ES-I3 (cell line): ENCODE measurements around the gene NPSR1.
"Not testable (repeated sequence)": the region's sequence is repeated elsewhere in the genome, so short reads cannot be mapped to it uniquely, and the experiment has no call there.

Experiments
- H3K36me3 ChIP-seq: 2 replicates; pipeline ENCODE4 v1.6.1; 2013; ENCODE audit warnings: mild to moderate bottlenecking, low read length, control low read depth, moderate library complexity; ENCODE audit not compliant: insufficient read depth
- H3K4me1 ChIP-seq: 2 replicates; pipeline ENCODE4 v1.6.1; 2013; ENCODE audit warnings: mild to moderate bottlenecking, control low read depth, low read length; ENCODE audit not compliant: insufficient read depth
- H3K9ac ChIP-seq: 2 replicates; pipeline ENCODE4 v1.6.1; 2013; ENCODE audit warnings: low read depth, mild to moderate bottlenecking, low read length, moderate library complexity
- H3K9me3 ChIP-seq: 2 replicates; pipeline ENCODE4 v1.6.1; 2013; ENCODE audit warnings: mild to moderate bottlenecking, low read length, moderate library complexity; ENCODE audit not compliant: control insufficient read depth, insufficient read depth

The NPSR1 gene

DNA sequence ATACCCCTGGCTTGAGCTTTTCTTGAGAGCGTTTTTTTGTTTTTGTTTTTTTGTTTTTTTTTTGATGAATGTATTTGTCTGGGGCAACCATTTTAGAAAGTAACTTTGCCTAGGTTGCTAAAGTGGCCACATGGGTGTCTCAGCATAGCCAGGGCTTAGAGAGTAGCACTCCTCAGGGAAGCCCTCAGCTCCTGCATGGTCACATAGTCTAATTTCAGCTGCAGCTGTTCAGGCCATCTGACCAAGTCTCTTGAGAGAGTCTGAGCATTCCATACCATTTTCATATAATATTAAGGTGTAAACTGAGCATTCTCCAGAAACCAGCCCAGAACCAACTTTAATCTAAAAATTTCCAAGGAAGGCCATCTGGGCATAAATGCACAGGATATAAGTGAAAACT, 186.4 kb downstream of the NPSR1 start:
- Histone ChIP-seq H3K4me1 (peaks cover 8% of the 10 kb centered on the region), H3K9me3 (0 out of 2 replicates have a peak, but pooled peaks cover 4% of the 10 kb centered on the region), H3K9ac (no peak overlapping the region), H3K36me3 (no peaks in the 10 kb centered on the region)

DNA sequence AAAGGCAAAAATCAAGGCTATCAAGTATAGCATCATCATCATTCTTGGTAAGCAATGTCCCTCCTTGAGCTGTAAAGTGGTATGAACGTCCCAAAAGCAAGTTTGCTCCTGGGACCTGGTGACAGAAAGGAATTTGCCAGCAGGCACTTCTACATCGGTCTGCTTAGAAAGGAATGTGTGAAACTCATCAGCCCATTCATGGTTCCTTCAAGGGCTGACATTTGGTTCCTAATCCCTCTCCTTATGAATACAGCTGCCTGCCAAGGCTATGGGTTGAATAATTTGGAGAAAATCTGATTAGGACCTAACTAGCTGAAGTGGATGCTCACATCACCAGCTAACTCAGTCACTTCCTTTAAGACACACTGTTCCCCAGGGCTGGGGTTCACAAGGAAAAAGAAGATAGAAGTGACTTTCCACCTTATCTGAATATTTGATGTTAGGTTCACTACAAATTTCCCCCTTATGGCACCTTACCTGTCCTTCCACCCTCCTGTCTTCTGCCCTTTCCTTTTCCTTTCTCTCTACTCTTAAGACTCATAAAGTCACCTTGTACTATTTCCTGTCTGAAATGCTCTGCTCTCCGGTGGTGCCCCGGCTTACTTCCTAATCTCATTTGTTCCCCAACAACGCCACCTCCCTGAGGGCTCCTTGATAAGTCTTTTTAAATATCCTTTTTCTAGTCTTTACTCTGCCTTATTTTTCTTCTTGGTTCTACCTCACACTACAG, 187.1 kb downstream of the NPSR1 start:
- peaks cover 8% of the 10 kb centered on the region for H3K4me1 ChIP-seq
- 0 out of 2 replicates have a peak, but pooled peaks cover 4% of the 10 kb centered on the region for H3K9me3 ChIP-seq
- H3K9ac ChIP-seq: no peak overlapping the region
- no peaks in the 10 kb centered on the region for H3K36me3 ChIP-seq

DNA sequence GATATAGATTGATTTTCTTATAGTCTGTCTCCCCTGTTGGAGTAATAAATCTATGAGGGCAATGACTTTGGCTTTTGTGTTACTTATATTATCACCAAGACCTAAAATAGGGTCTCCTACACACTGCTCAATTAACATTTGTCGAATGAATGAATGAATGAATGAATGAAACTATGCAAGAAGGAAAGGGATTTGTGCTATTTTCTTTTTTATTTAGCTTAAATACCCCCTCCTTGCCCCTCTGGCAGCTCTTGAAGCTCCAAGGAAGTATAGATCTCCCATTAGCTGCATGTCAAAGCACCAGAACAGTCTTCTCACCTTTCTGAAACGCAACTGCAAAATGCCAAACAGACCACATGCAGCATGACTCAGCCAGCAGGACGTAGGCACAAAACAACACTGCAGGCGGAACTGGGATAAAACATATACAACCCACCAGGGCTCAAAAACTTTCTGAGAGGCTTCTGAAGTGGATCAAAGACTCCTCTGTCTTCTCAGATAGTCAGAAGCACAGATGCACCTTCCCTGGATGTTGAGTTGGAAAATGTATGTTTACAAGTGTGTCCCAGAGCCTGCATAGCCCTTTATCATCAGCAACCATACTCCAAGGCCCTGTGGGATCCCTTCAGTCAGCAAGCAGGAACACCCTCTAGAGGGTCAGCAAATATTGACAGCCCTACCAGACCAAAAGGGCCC, 187.8 kb downstream of the NPSR1 start:
- Histone ChIP-seq H3K9me3 (0 out of 2 replicates have a peak, but pooled peaks cover 4% of the 10 kb centered on the region), H3K36me3 (no peaks in the 10 kb centered on the region), H3K4me1 (peaks cover 8% of the 10 kb centered on the region), H3K9ac (no peak overlapping the region)

DNA sequence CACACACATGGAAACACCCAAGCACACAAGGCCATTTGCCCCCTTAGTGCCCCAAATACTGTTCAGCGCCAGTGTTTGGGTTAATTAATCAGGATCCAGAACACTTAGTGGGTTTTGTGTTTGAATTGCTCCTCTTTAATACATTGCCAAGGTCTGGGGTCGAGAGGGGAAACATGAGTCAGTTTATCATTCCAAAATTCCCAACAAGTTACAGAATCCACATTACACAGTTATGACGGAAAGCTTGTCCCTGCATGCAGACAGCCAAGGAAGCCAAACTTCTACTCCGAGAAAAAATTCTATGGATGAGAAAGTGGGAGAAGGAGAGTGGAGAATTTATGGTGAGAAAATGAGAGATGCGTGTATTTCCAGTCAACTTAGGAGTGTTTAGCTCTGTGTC, 189.0 kb downstream of the NPSR1 start:
- Histone ChIP-seq H3K36me3 (no peaks in the 10 kb centered on the region), H3K9me3 (0 out of 2 replicates have a peak, but pooled peaks cover 4% of the 10 kb centered on the region), H3K4me1 (peaks cover 8% of the 10 kb centered on the region), H3K9ac (no peak overlapping the region)

DNA sequence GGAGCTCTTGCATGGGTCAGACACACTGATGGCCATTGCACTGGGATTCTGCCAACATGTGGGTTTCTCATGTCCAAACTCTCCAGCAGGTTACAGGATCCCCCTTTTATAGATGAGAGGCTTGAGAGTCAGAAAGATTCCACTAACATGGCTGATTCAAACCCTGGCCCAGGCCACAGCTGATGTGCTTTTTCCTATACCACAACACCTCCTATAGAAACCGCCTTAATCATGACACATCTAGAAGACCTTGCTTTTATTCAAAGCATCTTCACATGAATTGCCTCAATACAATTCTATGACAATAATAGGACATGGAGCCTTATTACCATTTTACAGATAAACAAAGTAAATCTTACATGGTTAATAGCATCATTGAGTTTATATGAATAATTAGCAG, 190.7 kb downstream of the NPSR1 start:
- Histone ChIP-seq H3K36me3 (no peaks in the 10 kb centered on the region), H3K9me3 (no peaks in the 10 kb centered on the region)

DNA sequence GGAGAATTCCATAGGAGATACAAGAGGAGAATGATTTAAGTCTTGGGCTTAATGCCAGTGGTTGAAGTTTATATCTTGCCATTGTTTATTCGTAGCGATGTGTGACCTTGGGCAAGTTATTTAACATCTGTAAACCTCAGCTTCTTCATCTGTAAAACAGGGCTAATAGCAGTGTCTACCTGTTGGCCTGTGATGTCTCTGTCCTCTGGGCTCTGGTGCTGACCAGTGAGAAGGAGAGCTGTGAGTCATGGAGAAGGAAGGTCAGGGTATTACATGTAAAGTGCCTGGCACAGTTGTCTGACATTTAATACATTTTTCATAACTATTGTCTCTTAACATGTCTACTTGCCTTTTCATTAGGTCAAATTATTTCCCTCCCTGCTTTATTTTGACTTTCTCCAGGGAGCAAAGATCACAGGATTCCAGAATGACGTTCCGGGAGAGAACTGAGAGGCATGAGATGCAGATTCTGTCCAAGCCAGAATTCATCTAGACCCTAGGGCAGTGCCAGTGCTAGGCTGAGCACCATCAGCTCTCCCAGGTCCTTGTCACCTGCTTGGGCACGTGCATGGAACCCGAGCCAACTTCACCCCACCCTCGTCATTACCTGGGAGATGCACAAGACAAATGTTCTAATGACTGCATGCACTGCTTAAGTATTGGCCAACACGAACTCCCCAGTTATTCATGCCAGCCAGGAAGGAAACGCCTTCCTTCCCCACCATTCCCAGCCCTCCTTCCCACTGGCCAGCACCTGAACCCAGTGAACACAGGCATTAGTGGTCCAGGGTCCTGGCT, 191.3 kb downstream of the NPSR1 start:
- Histone ChIP-seq H3K36me3 (no peaks in the 10 kb centered on the region), H3K9ac (no peak overlapping the region), H3K9me3 (no peaks in the 10 kb centered on the region), H3K4me1 (peaks cover 21% of the 10 kb centered on the region)

More for the DNA sequence above, 190.7 kb downstream of the NPSR1 start:
- H3K4me1 ChIP-seq: peaks cover 21% of the 10 kb centered on the region
- H3K9ac ChIP-seq: no peak overlapping the region

DNA sequence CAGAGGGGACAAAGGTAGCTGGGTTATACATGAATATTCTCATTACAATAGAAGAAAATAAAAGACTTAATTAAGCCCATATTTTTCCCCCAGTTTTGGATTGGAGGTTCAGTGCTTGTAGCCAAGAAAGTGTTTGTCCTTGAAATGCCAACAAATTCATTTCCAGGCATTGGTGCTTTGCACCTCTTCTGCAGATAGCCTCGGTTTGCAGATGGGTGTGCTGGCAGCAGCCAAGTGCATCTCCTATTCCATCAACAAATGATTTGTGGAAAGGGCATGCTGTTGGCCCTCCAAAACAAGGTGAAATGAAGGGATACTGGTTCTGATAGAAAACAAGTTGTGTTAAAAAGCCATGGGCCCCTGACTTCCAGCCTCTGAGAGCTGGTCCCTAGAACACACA, 192.0 kb downstream of the NPSR1 start:
- peaks cover 21% of the 10 kb centered on the region for H3K4me1 ChIP-seq
- no peaks in the 10 kb centered on the region for H3K36me3 ChIP-seq
- no peak overlapping the region for H3K9ac ChIP-seq
- H3K9me3 ChIP-seq: no peaks in the 10 kb centered on the region

DNA sequence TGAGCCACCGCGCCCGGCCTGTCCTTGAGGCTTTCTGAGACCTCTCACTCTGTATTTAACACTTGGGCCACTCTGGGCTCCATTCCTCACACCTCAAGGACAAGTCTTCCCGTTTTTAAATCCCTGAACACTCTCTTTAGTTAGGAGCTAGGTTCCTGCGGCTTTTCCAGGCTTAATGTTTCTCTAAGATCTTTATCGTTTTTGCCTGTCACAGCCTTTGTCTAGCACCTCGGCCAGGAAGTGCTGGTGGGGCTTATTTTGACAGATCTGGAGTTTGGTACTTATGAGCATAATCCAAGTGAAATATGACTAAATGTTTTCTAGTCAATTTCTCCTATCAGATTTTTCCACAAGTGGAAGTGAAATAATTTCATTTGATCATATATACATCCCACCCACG, 192.7 kb downstream of the NPSR1 start:
- Histone ChIP-seq H3K4me1 (peaks cover 16% of the 10 kb centered on the region), H3K9ac (no peak overlapping the region), H3K9me3 (no peaks in the 10 kb centered on the region), H3K36me3 (no peaks in the 10 kb centered on the region)

DNA sequence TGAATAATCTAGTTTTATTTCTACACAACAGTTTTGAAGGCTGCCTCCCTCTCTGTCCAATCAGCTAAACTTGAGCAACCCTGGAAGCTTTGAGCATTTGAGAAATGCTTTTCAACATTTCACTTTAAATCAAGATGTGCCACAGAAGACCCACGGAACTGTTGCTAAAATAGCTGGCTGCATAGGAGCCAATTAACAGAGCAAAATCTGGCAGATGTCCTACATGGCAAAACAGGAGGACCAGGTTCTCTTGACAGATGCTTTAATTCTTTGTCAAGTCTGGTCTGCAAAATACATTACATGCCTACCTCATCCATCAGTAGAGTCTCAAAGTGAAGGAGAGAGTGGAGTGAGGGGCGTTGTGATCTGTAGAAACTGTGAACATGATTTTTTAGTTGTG, 193.4 kb downstream of the NPSR1 start:
- Histone ChIP-seq H3K9me3 (no peaks in the 10 kb centered on the region), H3K9ac (no peak overlapping the region), H3K4me1 (peaks cover 13% of the 10 kb centered on the region), H3K36me3 (no peaks in the 10 kb centered on the region)

DNA sequence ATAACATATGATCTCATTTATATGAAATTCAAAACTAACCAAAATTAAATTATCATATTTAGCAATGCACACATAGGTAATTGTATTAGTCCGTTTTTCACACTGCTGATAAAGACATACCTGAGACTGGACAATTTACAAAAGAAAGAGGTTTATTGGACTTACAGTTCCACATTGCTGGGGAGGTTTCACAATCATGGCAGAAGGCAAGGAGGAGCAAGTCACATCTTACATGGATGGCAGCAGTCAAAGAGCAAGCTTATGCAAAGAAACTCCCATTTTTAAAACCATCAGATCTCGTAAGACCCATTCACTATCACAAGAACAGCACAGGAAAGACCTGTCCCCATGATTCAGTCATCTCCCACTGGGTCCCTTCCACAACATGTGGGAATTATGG, 200.4 kb downstream of the NPSR1 start:
- H3K36me3 ChIP-seq, H3K4me1 ChIP-seq, H3K9me3 ChIP-seq, H3K9ac ChIP-seq: not testable (repeated sequence)

DNA sequence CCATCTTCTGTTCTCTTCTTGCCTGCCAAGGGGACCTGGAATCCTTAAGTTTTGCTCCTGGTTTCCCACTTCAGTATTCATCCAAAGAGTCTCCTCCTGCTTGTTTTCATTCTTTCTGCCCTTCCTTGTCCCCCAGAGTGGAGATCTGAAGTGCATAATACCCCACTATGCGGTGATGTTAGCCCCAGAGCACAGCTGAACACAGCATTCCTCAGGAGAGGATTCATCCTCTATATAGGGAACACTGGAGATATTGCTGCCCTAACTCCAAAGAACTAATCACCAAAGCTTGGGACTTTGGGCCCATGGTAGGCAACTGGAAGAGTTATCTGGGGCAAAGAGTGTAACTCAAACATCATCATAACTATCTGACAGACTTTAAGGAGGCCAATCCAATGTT, 201.3 kb downstream of the NPSR1 start:
- not testable (repeated sequence) for H3K36me3 ChIP-seq, H3K9me3 ChIP-seq, H3K4me1 ChIP-seq, H3K9ac ChIP-seq

DNA sequence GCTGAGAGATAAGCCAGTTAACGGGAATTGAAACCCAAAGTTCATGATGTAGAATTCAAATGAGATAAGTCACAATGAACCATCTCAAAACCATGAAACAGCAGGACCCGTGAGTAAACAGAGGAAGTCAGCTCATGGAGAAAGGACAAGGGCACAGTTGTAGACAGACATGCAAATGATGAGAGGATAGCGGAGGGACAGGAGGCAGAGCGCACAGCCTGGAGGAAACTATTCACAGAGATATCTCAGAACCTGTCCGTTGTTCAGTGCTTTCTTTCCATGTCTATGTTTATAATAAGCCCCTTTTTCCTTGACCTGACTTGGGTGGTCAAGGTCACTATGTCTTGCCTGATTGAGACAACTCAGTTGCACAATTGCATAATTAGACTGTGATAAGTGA, 208.2 kb downstream of the NPSR1 start:
- H3K36me3 ChIP-seq, H3K9ac ChIP-seq, H3K4me1 ChIP-seq, H3K9me3 ChIP-seq: not testable (repeated sequence)

DNA sequence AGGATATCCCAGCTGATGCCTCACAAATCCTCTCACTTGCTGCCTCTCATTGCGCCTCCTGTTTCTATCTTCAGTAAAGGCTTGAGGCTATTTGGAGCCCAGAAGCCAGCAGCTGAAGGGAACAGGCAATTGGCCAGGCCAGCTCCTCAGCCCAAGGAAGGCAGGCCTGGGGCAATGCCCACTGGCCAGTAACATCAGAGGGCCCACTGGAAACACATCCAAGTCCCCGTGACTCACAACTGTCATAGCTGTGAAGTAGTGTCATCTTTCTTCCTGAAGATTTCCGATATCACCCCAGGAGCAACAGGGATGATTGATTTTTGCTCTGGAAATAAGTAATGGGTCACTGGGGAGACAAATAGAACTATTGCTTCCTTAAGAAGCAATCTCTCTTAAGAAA, 209.3 kb downstream of the NPSR1 start:
- not testable (repeated sequence) for H3K9me3 ChIP-seq, H3K9ac ChIP-seq, H3K4me1 ChIP-seq, H3K36me3 ChIP-seq

DNA sequence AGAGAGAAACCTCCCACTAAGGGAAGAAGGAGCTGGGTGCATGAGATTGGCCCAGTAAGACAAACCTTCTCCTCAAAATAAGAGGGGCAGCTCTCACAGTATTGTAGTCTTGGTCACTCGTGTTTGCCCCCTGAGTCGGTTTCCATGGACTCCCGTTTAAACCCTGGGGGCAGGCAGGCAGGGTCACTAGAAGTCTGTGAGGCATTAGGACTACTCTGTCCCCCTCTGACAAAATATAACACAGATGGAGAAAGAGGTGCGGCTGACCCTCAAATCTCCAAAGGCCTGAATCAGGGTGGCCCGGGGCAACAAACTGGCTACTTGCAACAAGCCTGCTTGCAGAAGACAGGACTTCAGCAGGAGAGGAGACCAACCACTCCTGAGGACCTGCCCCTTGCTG, 210.6 kb downstream of the NPSR1 start:
- H3K4me1 ChIP-seq, H3K36me3 ChIP-seq, H3K9ac ChIP-seq, H3K9me3 ChIP-seq: not testable (repeated sequence)

DNA sequence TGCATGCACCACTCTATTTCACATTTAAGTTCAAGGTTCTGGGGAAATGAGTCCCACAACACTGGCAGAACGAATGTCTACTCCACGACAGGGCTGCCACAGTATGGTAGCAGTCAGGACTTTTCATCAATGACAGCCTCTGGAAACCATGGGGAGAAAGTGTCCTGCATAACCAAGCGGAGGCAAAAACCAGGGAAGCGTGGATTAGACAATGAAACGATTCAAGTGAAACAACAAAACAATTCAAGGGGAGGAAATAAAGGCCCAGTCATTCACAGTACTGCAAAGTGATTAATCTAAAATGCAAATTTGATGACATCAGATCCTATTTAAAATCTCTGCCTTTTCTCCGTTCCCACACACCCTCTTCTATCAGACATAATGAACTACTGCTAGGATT, 211.0 kb downstream of the NPSR1 start:
- Histone ChIP-seq H3K4me1 (no peaks in the 10 kb centered on the region; the same call in 1 of the 2 replicates), H3K36me3 (no peaks in the 10 kb centered on the region), H3K9me3 (no peaks in the 10 kb centered on the region), H3K9ac (no peak overlapping the region)
